GM23338 (cell line): ENCODE measurements around the gene ATP9B. TPM values are rescaled to one million over a fixed set of nuclear protein-coding genes. Genes with fewer than 3 reads are reported as not detected.
A peak's percentile ranks its signal among the peaks of the same experiment; 100 is the strongest.

Experiments used
- ATAC-seq: fragments of 200-7000 bp; cut with Tn5 transposase; 3 replicates; pipeline ENCODE4 v1.9.1; 2020
- DNase-seq: peaks from one replicate; pipeline ENCODE4 v3.0.0-alpha.2; 2015; ENCODE audit warnings: low spot score
- H2AFZ ChIP-seq: fragments of 200-600 bp; sonication (generic); 2 replicates; pipeline ENCODE4 v1.8.0; 2016; ENCODE audit warnings: antibody characterized with exemption, mild to moderate bottlenecking, moderate library complexity
- H3F3A ChIP-seq: fragments of 200-600 bp; sonication (generic); replicated peaks from 2 replicates; pipeline ENCODE4 v1.8.0; 2017; ENCODE audit warnings: antibody characterized with exemption, mixed run types, low read depth
- H3K27ac ChIP-seq: fragments of 200-600 bp; sonication (generic); 2 replicates; pipeline ENCODE4 v1.6.1; 2016; ENCODE audit warnings: low read depth
- H3K27me3 ChIP-seq: fragments of 200-600 bp; sonication (generic); 2 replicates; pipeline ENCODE4 v1.8.0; 2016; ENCODE audit warnings: mild to moderate bottlenecking, mixed run types, moderate library complexity; ENCODE audit not compliant: insufficient read depth
- H3K36me3 ChIP-seq: fragments of 200-600 bp; sonication (generic); 2 replicates; pipeline ENCODE4 v1.8.0; 2016; ENCODE audit warnings: mild to moderate bottlenecking; ENCODE audit not compliant: insufficient read depth
- H3K4me1 ChIP-seq: fragments of 200-600 bp; sonication (generic); 2 replicates; pipeline ENCODE4 v1.8.0; 2016; ENCODE audit warnings: mild to moderate bottlenecking, moderate library complexity; ENCODE audit not compliant: insufficient read depth
- H3K4me2 ChIP-seq: fragments of 200-600 bp; sonication (generic); 2 replicates; pipeline ENCODE4 v1.7.1; 2017; ENCODE audit warnings: mixed run types
- H3K4me3 ChIP-seq: fragments of 200-600 bp; sonication (generic); 2 replicates; pipeline ENCODE4 v1.6.1; 2016; ENCODE audit warnings: mixed run types
- H3K79me2 ChIP-seq: fragments of 200-600 bp; sonication (generic); replicated peaks from 2 replicates; pipeline ENCODE4 v1.8.0; 2017; ENCODE audit warnings: mild to moderate bottlenecking; ENCODE audit not compliant: insufficient read depth
- H3K9me2 ChIP-seq: fragments of 200-600 bp; sonication (generic); 2 replicates; pipeline ENCODE4 v1.8.0; 2017; ENCODE audit not compliant: insufficient read depth
- H4K20me1 ChIP-seq: fragments of 200-600 bp; sonication (generic); replicated peaks from 2 replicates; pipeline ENCODE4 v1.8.0; 2017; ENCODE audit warnings: mild to moderate bottlenecking; ENCODE audit not compliant: insufficient read depth
- H3K27ac Mint-ChIP-seq: 2 replicates; pipeline ENCODE4 v1.8.0; 2020; ENCODE audit warnings: inconsistent platforms, mild to moderate bottlenecking, moderate library complexity, mixed read lengths
- H3K27me3 Mint-ChIP-seq: 3 replicates; pipeline ENCODE4 v1.8.0; 2022; ENCODE audit warnings: low read depth, mild to moderate bottlenecking, moderate library complexity, mixed read lengths, inconsistent platforms; ENCODE audit not compliant: insufficient read depth, poor library complexity
- H3K36me3 Mint-ChIP-seq: 3 replicates; pipeline ENCODE4 v1.8.0; 2021; ENCODE audit warnings: low read depth, mild to moderate bottlenecking, inconsistent platforms, moderate library complexity, mixed read lengths
- H3K4me1 Mint-ChIP-seq: 3 replicates; pipeline ENCODE4 v1.8.0; 2020; ENCODE audit warnings: mild to moderate bottlenecking, inconsistent platforms, mixed read lengths
- H3K4me3 Mint-ChIP-seq: 3 replicates; pipeline ENCODE4 v1.8.0; 2021; ENCODE audit warnings: moderate library complexity, mild to moderate bottlenecking, inconsistent platforms, mixed read lengths
- H3K9me3 Mint-ChIP-seq: 3 replicates; pipeline ENCODE4 v1.8.0; 2020; ENCODE audit warnings: moderate library complexity, mild to moderate bottlenecking, inconsistent platforms, mixed read lengths
- CREB1 ChIP-seq: fragments of 250-450 bp; sonication (Bioruptor Pico); IDR thresholded peaks from 2 replicates; pipeline ENCODE4 v1.5.0; 2020; ENCODE audit warnings: low read depth, mild to moderate bottlenecking, moderate library complexity
- CTCF ChIP-seq, 2 experiments: fragments of 200-600 bp in 1 of 2; sonication (generic) in 1 of 2; conservative IDR thresholded peaks; 2 replicates each; pipeline versions ENCODE4 v1.5.1 to v1.6.1; 2016 to 2017; ENCODE audit warnings: antibody characterized with exemption in 2 of 2, low read depth in 2 of 2, mild to moderate bottlenecking in 2 of 2, moderate library complexity in 1 of 2
- EZH2 ChIP-seq: fragments of 200-600 bp; sonication (generic); IDR thresholded peaks from one replicate; pipeline ENCODE4 v1.8.0; 2017; ENCODE audit warnings: antibody characterized with exemption, mild to moderate bottlenecking, low read depth; ENCODE audit not compliant: unreplicated experiment
- EZH2phosphoT487 ChIP-seq: fragments of 200-600 bp; sonication (generic); IDR thresholded peaks from one replicate; pipeline ENCODE4 v1.8.1; 2018; ENCODE audit warnings: antibody characterized with exemption; ENCODE audit not compliant: unreplicated experiment
- JUNB ChIP-seq: IDR thresholded peaks from one replicate; pipeline ENCODE4 v1.6.1; 2016; ENCODE audit warnings: antibody characterized with exemption; ENCODE audit not compliant: unreplicated experiment
- NANOG ChIP-seq: IDR thresholded peaks from 2 replicates; pipeline ENCODE4 v1.6.1; 2016; ENCODE audit warnings: antibody characterized with exemption, borderline replicate concordance
- POLR2AphosphoS5 ChIP-seq: IDR thresholded peaks from 2 replicates; pipeline ENCODE4 v1.6.1; 2016; ENCODE audit warnings: antibody characterized with exemption, low read depth
- REST ChIP-seq: IDR thresholded peaks from one replicate; pipeline ENCODE4 v1.6.1; 2018; ENCODE audit warnings: antibody characterized with exemption; ENCODE audit not compliant: unreplicated experiment
- STAT1 ChIP-seq: IDR thresholded peaks from one replicate; pipeline ENCODE4 v1.6.1; 2016; ENCODE audit warnings: antibody characterized with exemption; ENCODE audit not compliant: unreplicated experiment
- ZNF114 ChIP-seq: fragments of 250-450 bp; sonication (Bioruptor Pico); IDR thresholded peaks from 2 replicates; pipeline ENCODE4 v1.5.0; 2020; ENCODE audit warnings: mild to moderate bottlenecking, moderate library complexity
- ZNF331 ChIP-seq: fragments of 250-450 bp; sonication (Bioruptor Pico); IDR thresholded peaks from 2 replicates; pipeline ENCODE4 v1.5.0; 2020; ENCODE audit warnings: low read depth, mild to moderate bottlenecking, moderate library complexity
- polyA plus RNA-seq: library from polyadenylated mRNA; unstranded; fragments of >200 nt; fragmentation: Nextera tagmentation; extraction: Ambion mirVana; gene quantifications from 2 replicates; pipeline ENCODE4 v1.2.1, GENCODE V29; 2016
- total RNA-seq: library from RNA; depleted of rRNA; stranded (reverse); fragments of >200 nt; shearing (Covaris generic); gene quantifications from 2 replicates; pipeline ENCODE4 v1.2.3, GENCODE V29; 2014

The ATP9B gene
- total and polyA plus RNA-seq, 2 experiments from 2014 or later, result 14.2 to 25.6 TPM

GRCh38 chr18:79343567-79344207, 274.5 kb downstream of the ATP9B start (continued):
- no peak for TF ChIP-seq REST
- no peak for TF ChIP-seq CREB1
- TF ChIP-seq NANOG, result no peak
- no peak for TF ChIP-seq CTCF (conservative IDR thresholded peaks at IDR 0.05; ENCODE audit: low read depth in 2 of 2)

GRCh38 chr18:79344208-79344581, 275.0 kb downstream of the ATP9B start:
- H3K4me3 Mint-ChIP-seq, result no peak overlapping the region
- no peaks in the 10 kb centered on the region for H3K9me2 ChIP-seq
- H3K27me3 ChIP-seq, result no peaks in the 10 kb centered on the region
- no peaks in the 10 kb centered on the region for H3K9me3 Mint-ChIP-seq
- no peak for DNase-seq
- no peak overlapping the region for H2AFZ ChIP-seq
- H3K79me2 ChIP-seq, result no peaks in the 10 kb centered on the region
- H3K4me3 ChIP-seq, result no peak overlapping the region
- no peaks in the 10 kb centered on the region for H4K20me1 ChIP-seq
- no peaks in the 10 kb centered on the region for H3K27me3 Mint-ChIP-seq
- H3K27ac Mint-ChIP-seq, result peak overlapping the region; percentile 40; the same call in 1 of the 2 replicates
- H3K4me2 ChIP-seq, result no peak overlapping the region
- ATAC-seq, result no peak
- no peaks in the 10 kb centered on the region for H3F3A ChIP-seq
- no peaks in the 10 kb centered on the region for H3K4me1 ChIP-seq
- no peaks in the 10 kb centered on the region; the same call in 2 of the 3 replicates for H3K4me1 Mint-ChIP-seq
- H3K36me3 ChIP-seq, result peaks cover 5% of the 10 kb centered on the region; the same call in 1 of the 2 replicates
- peaks cover 34% of the 10 kb centered on the region for H3K36me3 Mint-ChIP-seq
- no peak overlapping the region for H3K27ac ChIP-seq
- no peak for TF ChIP-seq REST
- TF ChIP-seq ZNF114 (CRISPR knock-in tag), result no peak
- no peak for TF ChIP-seq STAT1
- no peak for TF ChIP-seq ZNF331 (CRISPR knock-in tag)
- no peak for TF ChIP-seq EZH2phosphoT487
- no peak for TF ChIP-seq NANOG
- no peak for TF ChIP-seq POLR2AphosphoS5
- TF ChIP-seq EZH2, result no peak
- no peak for TF ChIP-seq CTCF (conservative IDR thresholded peaks at IDR 0.05; ENCODE audit: low read depth in 2 of 2)
- no peak for TF ChIP-seq JUNB
- no peak for TF ChIP-seq CREB1
